A673 (cell line): ENCODE measurements around the gene CXCR5. TPM values are rescaled to one million over a fixed set of nuclear protein-coding genes. Genes with fewer than 3 reads are reported as not detected.

Source experiments
- BruUV-seq: library from RNA; stranded (reverse); fragments of 400-500 nt; replicated peaks from 2 replicates; lab custom pipeline; 2021; lab: Mats Ljungman, UMichigan
- CTCF ChIA-PET: fragments of 300-600 bp; sonication (Branson Sonifier 250); formaldehyde crosslinking; loops from one replicate; lab custom pipeline; 2022; ENCODE audit warnings: antibody characterized with exemption; lab: Charles Lee
- POLR2A ChIA-PET: fragments of 300-600 bp; sonication (Branson Sonifier 250); formaldehyde crosslinking; loops from one replicate; lab custom pipeline; 2022; ENCODE audit warnings: antibody characterized with exemption; ENCODE audit not compliant: low non-redundant PET; lab: Charles Lee
- DNase-seq: peaks from one replicate; pipeline ENCODE4 v3.0.0-alpha.2; 2015; ENCODE audit warnings: low spot score
- H3K27ac ChIP-seq: fragments of 200-600 bp; sonication (generic); 2 replicates; pipeline ENCODE4 v1.5.1; 2016; ENCODE audit warnings: mixed run types, low read depth, mild to moderate bottlenecking, mixed read lengths, antibody characterized with exemption, low read length; ENCODE audit not compliant: poor library complexity, severe bottlenecking
- H3K27me3 ChIP-seq: fragments of 200-600 bp; sonication (generic); replicated peaks from 2 replicates; pipeline ENCODE4 v1.6.1; 2017; ENCODE audit warnings: mixed run types, low read depth, mild to moderate bottlenecking, mixed read lengths, antibody characterized with exemption, low read length; ENCODE audit not compliant: insufficient read depth, poor library complexity
- H3K36me3 ChIP-seq: fragments of 200-600 bp; sonication (generic); 2 replicates; pipeline ENCODE4 v1.6.1; 2016; ENCODE audit warnings: mixed run types, mild to moderate bottlenecking, mixed read lengths, antibody characterized with exemption, low read length; ENCODE audit not compliant: insufficient read depth, poor library complexity, severe bottlenecking
- H3K4me1 ChIP-seq: fragments of 200-600 bp; sonication (generic); 2 replicates; pipeline ENCODE4 v1.6.1; 2017; ENCODE audit warnings: mixed run types, mild to moderate bottlenecking, mixed read lengths, antibody characterized with exemption, low read length; ENCODE audit not compliant: insufficient read depth, poor library complexity, severe bottlenecking
- H3K4me3 ChIP-seq: fragments of 200-600 bp; sonication (generic); 2 replicates; pipeline ENCODE4 v1.5.1; 2016; ENCODE audit warnings: low read depth, mixed run types, mild to moderate bottlenecking, mixed read lengths, low read length; ENCODE audit not compliant: poor library complexity, severe bottlenecking
- H3K9me3 ChIP-seq: fragments of 200-600 bp; sonication (generic); 2 replicates; pipeline ENCODE4 v1.6.1; 2016; ENCODE audit warnings: mixed run types, low read depth, mild to moderate bottlenecking, mixed read lengths, antibody characterized with exemption, low read length; ENCODE audit not compliant: poor library complexity, severe bottlenecking
- CTCF ChIP-seq: fragments of 300-800, 200-600 bp; sonication (generic); conservative IDR thresholded peaks from 2 replicates; pipeline ENCODE4 v1.5.1; 2017; ENCODE audit warnings: low read depth, mild to moderate bottlenecking, antibody characterized with exemption, low read length, moderate library complexity, mixed read lengths
- EZH2 ChIP-seq: fragments of 200-600 bp; sonication (generic); IDR thresholded peaks from 2 replicates; pipeline ENCODE4 v1.6.1; 2017; ENCODE audit warnings: borderline replicate concordance, low read depth, mild to moderate bottlenecking, mixed read lengths, antibody characterized with exemption, low read length; ENCODE audit not compliant: poor library complexity, severe bottlenecking
- intact Hi-C: fragments of 100-400 bp; cut with micrococcal nuclease; formaldehyde crosslinking; loops from one replicate; pipeline ENCODE4 v1.10.0; 2022; ENCODE audit not compliant: unreplicated experiment
- total RNA-seq: library from RNA; stranded (reverse); gene quantifications from 2 replicates; pipeline ENCODE4 v1.2.3, GENCODE V29; 2021

The CXCR5 gene
- total RNA-seq, 1 experiment from 2014 or later: not detected

GRCh38 chr11:118849825-118850224 is 33.9 kb upstream of the CXCR5 start:
- intact Hi-C loops: no loop called here
- no TSS peak for BruUV-seq
- no peak for DNase-seq
- CTCF ChIA-PET: no interaction called here
- Histone ChIP-seq H3K27me3 (no peaks in the 10 kb centered on the region), H3K4me3 (no peak overlapping the region), H3K4me1 (no peaks in the 10 kb centered on the region), H3K36me3 (no peaks in the 10 kb centered on the region), H3K27ac (no peak overlapping the region), H3K9me3 (no peaks in the 10 kb centered on the region)
- no peak for TF ChIP-seq EZH2
- TF ChIP-seq CTCF: no peak
- POLR2A ChIA-PET: no interaction called here

- BruUV-seq: no TSS peak
- Histone ChIP-seq H3K27me3 (no peaks in the 10 kb centered on the region), H3K27ac (no peak overlapping the region), H3K4me1 (no peaks in the 10 kb centered on the region), H3K36me3 (no peaks in the 10 kb centered on the region), H3K4me3 (no peak overlapping the region), H3K9me3 (no peaks in the 10 kb centered on the region)
- DNase-seq: no peak
- TF ChIP-seq EZH2 (no peak), CTCF (no peak)
- POLR2A ChIA-PET: no interaction called here
- CTCF ChIA-PET: no interaction called here
- intact Hi-C loops: no loop called here
Measured at GRCh38 chr11:118851970-118852369, 31.7 kb upstream of the CXCR5 start.

DNA sequence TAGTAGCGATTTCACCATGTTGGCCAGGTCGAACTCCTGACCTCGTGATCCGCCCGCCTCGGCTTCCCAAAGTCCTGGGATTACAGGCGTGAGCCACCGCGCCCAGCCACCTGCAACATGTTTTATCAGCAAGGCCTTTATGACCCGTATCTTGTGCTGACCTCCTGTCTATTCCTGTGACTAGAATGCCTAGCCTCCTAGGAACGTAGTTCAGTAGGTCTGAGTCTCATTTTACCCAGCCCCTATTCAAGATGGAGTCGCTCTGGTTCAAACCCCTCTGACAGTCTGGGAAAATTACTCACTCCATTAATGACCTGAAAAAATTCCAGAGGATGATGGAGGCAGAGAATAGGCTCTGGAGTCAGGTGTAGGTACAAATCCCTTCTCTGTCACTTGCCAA is 30.0 kb upstream of the CXCR5 start:
- BruUV-seq: no TSS peak
- Histone ChIP-seq H3K36me3 (no peaks in the 10 kb centered on the region), H3K27ac (no peak overlapping the region), H3K27me3 (no peaks in the 10 kb centered on the region), H3K4me1 (no peaks in the 10 kb centered on the region), H3K4me3 (no peak overlapping the region), H3K9me3 (no peaks in the 10 kb centered on the region)
- POLR2A ChIA-PET: no interaction called here
- intact Hi-C loops: no loop called here
- CTCF ChIA-PET: no interaction called here
- DNase-seq: no peak
- no peak for TF ChIP-seq CTCF
- no peak for TF ChIP-seq EZH2
